HepG2 (cell line): ENCODE data around the gene LMF2. TPM values are rescaled to one million over a fixed set of nuclear protein-coding genes. Genes with fewer than 3 reads are reported as not detected.

Experiments used
- KAT8 ChIP-seq: IDR thresholded peaks from 2 replicates; pipeline ENCODE4 v1.6.1; 2016; ENCODE audit warnings: missing genetic modification reagents, missing compliant biosample characterization
- MAZ ChIP-seq, 2 experiments: sonication (generic) in 1 of 2; formaldehyde crosslinking in 1 of 2; IDR thresholded peaks; 2 replicates each; pipeline versions ENCODE4 v1.5.0 to v1.6.1; 2012 to 2020; ENCODE audit warnings: low read depth in 2 of 2, mild to moderate bottlenecking in 2 of 2, borderline replicate concordance in 1 of 2, improper control_type of control experiment in 1 of 2, low read length in 1 of 2, missing genetic modification reagents in 1 of 2, moderate library complexity in 1 of 2
- MTF1 ChIP-seq: sonication (generic); formaldehyde crosslinking; IDR thresholded peaks from 2 replicates; pipeline ENCODE4 v1.5.0; 2020; ENCODE audit warnings: missing genetic modification reagents
- NCOA5 ChIP-seq: sonication (generic); formaldehyde crosslinking; IDR thresholded peaks from 2 replicates; pipeline ENCODE4 v1.4.0; 2020; ENCODE audit warnings: missing genetic modification reagents
- REL ChIP-seq: sonication (generic); formaldehyde crosslinking; conservative IDR thresholded peaks from 2 replicates; pipeline ENCODE4 v1.8.0; 2022; ENCODE audit warnings: mild to moderate bottlenecking, missing genetic modification reagents, moderate library complexity
- SOX5 ChIP-seq: IDR thresholded peaks from 2 replicates; pipeline ENCODE4 v1.6.1; 2016; ENCODE audit warnings: borderline replicate concordance
- TBL1XR1 ChIP-seq: fragments of 150-350 bp; IDR thresholded peaks from 2 replicates; pipeline ENCODE4 v1.6.1; 2014; ENCODE audit warnings: borderline replicate concordance, low read length; ENCODE audit not compliant: partially characterized antibody
- TEF ChIP-seq: sonication (generic); formaldehyde crosslinking; IDR thresholded peaks from 2 replicates; pipeline ENCODE4 v1.5.0; 2020; ENCODE audit warnings: missing genetic modification reagents
- ZBTB44 ChIP-seq: sonication (generic); formaldehyde crosslinking; IDR thresholded peaks from 2 replicates; pipeline ENCODE4 v1.4.0; 2020; ENCODE audit warnings: missing genetic modification reagents
- ZFP90 ChIP-seq: sonication (generic); formaldehyde crosslinking; IDR thresholded peaks from 2 replicates; pipeline ENCODE4 v1.8.0; 2022; ENCODE audit warnings: missing genetic modification reagents, mild to moderate bottlenecking, inconsistent platforms, borderline replicate concordance
- ZNF282 ChIP-seq: fragments of 450-650 bp; IDR thresholded peaks from 2 replicates; pipeline ENCODE4 v1.6.1; 2018; ENCODE audit not compliant: partially characterized antibody
- ZNF354B ChIP-seq: sonication (generic); formaldehyde crosslinking; IDR thresholded peaks from 2 replicates; pipeline ENCODE4 v1.8.0; 2022; ENCODE audit warnings: mild to moderate bottlenecking, missing genetic modification reagents
- ZNF44 ChIP-seq: sonication (generic); formaldehyde crosslinking; IDR thresholded peaks from 2 replicates; pipeline ENCODE4 v1.5.1; 2020; ENCODE audit warnings: mild to moderate bottlenecking, missing genetic modification reagents
- ZNF543 ChIP-seq: sonication (generic); formaldehyde crosslinking; IDR thresholded peaks from 2 replicates; pipeline ENCODE4 v1.4.0; 2020; ENCODE audit warnings: mild to moderate bottlenecking, missing genetic modification reagents
- ZNF546 ChIP-seq: sonication (generic); formaldehyde crosslinking; conservative IDR thresholded peaks from 2 replicates; pipeline ENCODE4 v1.8.1; 2023; ENCODE audit warnings: mild to moderate bottlenecking, missing genetic modification reagents
- ZNF576 ChIP-seq: sonication (generic); formaldehyde crosslinking; IDR thresholded peaks from 2 replicates; pipeline ENCODE4 v1.4.0; 2020; ENCODE audit warnings: mild to moderate bottlenecking, missing genetic modification reagents
- ZNF740 ChIP-seq: sonication (generic); formaldehyde crosslinking; IDR thresholded peaks from 2 replicates; pipeline ENCODE4 v1.4.0; 2020; ENCODE audit warnings: missing genetic modification reagents
- polyA plus RNA-seq, 8 experiments: library from polyadenylated mRNA; depleted of rRNA in 3 of 8; stranded (reverse) in 7 of 8; unstranded in 1 of 8; fragments of >200 nt; fragmentation: Illumina TruSeq in 4 of 8; extraction: Trizol in 4 of 8; gene quantifications; 2 replicates each; pipeline versions ENCODE4 v1.2.1 to v1.2.3, GENCODE V29; 2011 to 2016; ENCODE audit warnings: low read depth in 4 of 8, missing spikeins in 1 of 8, mixed read lengths in 1 of 8; ENCODE audit not compliant: insufficient read depth in 1 of 8
- total RNA-seq, 5 experiments: library from RNA; depleted of rRNA; stranded (reverse); fragments of >200 nt; fragmentation: Illumina TruSeq; extraction: Trizol; gene quantifications; 2 replicates each; pipeline ENCODE4 v1.2.3, GENCODE V29; 2016; ENCODE audit warnings: low read depth in 1 of 5
- TF ChIP-seq, protein P1 (sequence below): sonication (generic); formaldehyde crosslinking; IDR thresholded peaks from 2 replicates; pipeline ENCODE4 v1.5.1; 2020; ENCODE audit warnings: mild to moderate bottlenecking, missing genetic modification reagents, borderline replicate concordance
- TF ChIP-seq, protein P2 (sequence below): sonication (generic); formaldehyde crosslinking; IDR thresholded peaks from 2 replicates; pipeline ENCODE4 v1.5.1; 2020; ENCODE audit warnings: mild to moderate bottlenecking, missing genetic modification reagents, moderate library complexity

The LMF2 gene
- total and polyA plus RNA-seq, 2 of the 13 experiments (the other 11 are each of a cell fraction or from before 2014, with no cell fraction given) = 23.3 to 30.6 TPM

DNA sequence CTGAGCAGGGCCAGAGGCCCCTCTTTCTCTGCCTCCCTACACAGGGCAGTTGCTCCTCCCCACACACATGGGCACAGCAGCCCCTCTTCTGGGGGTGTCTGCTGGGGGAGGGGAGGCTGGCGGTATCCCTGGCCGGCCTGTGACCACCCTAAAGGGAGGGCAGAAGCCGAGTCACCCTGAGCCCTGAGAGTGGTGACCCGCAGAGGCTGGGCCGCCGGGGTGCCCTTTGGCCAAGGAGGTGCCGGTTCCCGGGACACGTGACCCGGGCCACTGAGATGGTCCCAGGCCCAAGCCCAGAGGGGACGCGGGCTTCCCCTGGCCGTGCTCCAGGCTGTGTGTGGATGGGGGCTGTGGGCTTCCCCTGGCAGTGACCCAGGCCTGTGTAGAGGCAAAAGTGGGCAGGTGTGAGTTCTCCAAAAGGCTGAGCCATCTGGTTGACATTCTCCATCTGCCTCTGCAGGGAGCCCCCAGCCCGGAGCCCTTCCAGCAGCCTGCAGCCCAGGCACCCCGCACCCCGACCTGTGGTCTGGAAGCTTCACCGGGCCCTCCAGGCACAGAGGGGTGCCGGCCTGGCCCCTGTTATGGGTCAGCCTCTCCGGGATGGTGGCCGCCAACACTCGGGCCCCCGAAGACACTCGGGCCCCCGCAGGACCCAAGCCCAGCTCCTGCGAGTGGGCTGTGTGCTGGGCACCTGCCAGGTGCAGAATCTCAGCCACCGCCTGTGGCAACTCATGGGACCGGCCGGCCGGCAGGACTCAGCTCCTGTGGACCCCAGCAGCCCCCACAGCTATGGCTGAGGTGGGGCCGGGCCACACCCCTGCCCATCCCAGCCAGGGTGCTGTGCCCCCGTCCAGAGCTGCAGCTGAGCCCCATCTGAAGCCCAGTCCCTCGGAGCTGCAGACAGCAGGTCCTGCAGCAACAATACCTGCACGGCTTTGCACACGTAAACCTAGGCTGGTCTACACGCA, 25.1 kb downstream of the LMF2 start (continued):
- TF ChIP-seq ZNF354B (CRISPR knock-in tag) = no peak
- TF ChIP-seq MTF1 (CRISPR knock-in tag) = no peak
- no peak for TF ChIP-seq NCOA5 (CRISPR knock-in tag)
- TF ChIP-seq ZNF282 = no peak
- TF ChIP-seq ZNF576 (CRISPR knock-in tag) = no peak
- no peak for TF ChIP-seq ZNF546 (CRISPR knock-in tag)
- TF ChIP-seq KAT8 (CRISPR knock-in tag) = no peak; the same call in 1 of the 2 replicates
- TF ChIP-seq ZNF740 (CRISPR knock-in tag) = no peak
- no peak for TF ChIP-seq ZFP90 (CRISPR knock-in tag)
- TF ChIP-seq TBL1XR1 = no peak
- no peak for TF ChIP-seq TEF (CRISPR knock-in tag)
- TF ChIP-seq, protein P1, sequence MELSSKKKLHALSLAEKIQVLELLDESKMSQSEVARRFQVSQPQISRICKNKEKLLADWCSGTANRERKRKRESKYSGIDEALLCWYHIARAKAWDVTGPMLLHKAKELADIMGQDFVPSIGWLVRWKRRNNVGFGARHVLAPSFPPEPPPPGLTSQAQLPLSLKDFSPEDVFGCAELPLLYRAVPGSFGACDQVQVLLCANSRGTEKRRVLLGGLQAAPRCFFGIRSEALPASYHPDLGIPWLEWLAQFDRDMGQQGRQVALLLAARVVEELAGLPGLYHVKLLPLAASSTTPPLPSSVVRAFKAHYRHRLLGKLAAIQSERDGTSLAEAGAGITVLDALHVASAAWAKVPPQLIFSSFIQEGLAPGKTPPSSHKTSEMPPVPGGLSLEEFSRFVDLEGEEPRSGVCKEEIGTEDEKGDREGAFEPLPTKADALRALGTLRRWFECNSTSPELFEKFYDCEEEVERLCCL (CRISPR knock-in tag) = no peak
- TF ChIP-seq SOX5 (CRISPR knock-in tag) = no peak
- TF ChIP-seq ZNF543 (CRISPR knock-in tag) = no peak
- TF ChIP-seq, protein P2, sequence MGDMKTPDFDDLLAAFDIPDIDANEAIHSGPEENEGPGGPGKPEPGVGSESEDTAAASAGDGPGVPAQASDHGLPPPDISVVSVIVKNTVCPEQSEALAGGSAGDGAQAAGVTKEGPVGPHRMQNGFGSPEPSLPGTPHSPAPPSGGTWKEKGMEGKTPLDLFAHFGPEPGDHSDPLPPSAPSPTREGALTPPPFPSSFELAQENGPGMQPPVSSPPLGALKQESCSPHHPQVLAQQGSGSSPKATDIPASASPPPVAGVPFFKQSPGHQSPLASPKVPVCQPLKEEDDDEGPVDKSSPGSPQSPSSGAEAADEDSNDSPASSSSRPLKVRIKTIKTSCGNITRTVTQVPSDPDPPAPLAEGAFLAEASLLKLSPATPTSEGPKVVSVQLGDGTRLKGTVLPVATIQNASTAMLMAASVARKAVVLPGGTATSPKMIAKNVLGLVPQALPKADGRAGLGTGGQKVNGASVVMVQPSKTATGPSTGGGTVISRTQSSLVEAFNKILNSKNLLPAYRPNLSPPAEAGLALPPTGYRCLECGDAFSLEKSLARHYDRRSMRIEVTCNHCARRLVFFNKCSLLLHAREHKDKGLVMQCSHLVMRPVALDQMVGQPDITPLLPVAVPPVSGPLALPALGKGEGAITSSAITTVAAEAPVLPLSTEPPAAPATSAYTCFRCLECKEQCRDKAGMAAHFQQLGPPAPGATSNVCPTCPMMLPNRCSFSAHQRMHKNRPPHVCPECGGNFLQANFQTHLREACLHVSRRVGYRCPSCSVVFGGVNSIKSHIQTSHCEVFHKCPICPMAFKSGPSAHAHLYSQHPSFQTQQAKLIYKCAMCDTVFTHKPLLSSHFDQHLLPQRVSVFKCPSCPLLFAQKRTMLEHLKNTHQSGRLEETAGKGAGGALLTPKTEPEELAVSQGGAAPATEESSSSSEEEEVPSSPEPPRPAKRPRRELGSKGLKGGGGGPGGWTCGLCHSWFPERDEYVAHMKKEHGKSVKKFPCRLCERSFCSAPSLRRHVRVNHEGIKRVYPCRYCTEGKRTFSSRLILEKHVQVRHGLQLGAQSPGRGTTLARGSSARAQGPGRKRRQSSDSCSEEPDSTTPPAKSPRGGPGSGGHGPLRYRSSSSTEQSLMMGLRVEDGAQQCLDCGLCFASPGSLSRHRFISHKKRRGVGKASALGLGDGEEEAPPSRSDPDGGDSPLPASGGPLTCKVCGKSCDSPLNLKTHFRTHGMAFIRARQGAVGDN = peak; percentile 51
- no peak for TF ChIP-seq MAZ (IDR thresholded peaks at IDR 0.05; ENCODE audit: borderline replicate concordance, low read depth, low read length)
- TF ChIP-seq MAZ (CRISPR knock-in tag; IDR thresholded peaks at IDR 0.05; ENCODE audit: low read depth) = no peak
- TF ChIP-seq ZBTB44 = no peak
- no peak for TF ChIP-seq REL (CRISPR knock-in tag)
- no peak for TF ChIP-seq ZNF44 (CRISPR knock-in tag)
